Activated CD4-positive, CD25-positive, alpha-beta regulatory T cell treated with anti-CD3 and anti-CD28 coated beads, Interleukin-2, amount 50 U/mL, for 24 hours (primary cell): ENCODE measurements around the gene GABRQ.

Experiments used
- ATAC-seq, 2 donors: fragments of 150-1000 bp; cut with Tn5 transposase; one replicate each; pipeline ENCODE4 v1.10.0; 2021; ENCODE audit warnings: mild to moderate bottlenecking in 1 of 2, moderate library complexity in 1 of 2

Gene GABRQ

DNA sequence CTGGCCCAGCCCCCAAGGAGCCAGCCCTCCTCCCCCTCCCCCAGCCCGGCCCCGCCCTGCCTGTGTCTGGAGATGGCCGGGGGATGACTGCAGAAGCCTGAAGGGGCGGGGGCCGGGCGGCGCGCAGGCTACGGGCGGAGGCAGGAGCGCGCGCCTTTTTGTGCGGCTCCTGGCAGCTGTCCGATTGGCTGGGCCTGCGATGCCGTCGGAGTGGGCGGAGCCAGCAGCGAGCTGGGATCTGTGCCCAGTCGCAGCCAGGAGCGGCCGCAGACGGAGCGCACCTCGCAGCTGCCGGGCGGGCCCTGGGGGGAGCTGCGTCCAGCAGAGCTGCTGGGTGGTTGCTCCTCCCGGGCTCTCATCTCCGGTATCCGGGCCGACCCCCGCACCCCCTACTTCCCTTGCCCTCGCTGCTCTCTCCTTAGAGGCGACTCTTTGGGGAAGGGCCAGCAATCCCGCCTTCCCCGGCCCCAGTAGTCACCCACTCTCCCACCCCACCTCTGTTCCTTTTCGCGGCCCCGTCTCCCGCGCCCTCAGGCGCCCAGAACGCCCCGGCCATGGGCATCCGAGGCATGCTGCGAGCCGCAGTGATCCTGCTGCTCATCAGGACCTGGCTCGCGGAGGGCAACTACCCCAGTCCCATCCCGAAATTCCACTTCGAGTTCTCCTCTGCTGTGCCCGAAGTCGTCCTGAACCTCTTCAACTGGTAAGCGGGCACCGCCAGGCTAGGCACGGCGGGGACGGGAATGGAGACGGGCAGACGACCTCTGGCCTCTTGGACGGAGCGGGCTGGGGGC is at the start of gene GABRQ:
Gene GABRQ (plus strand): TSS at position 247 of the 794 bp plus-strand sequence. CDS start 308 bp downstream, at position 555.
- no peak for ATAC-seq

DNA sequence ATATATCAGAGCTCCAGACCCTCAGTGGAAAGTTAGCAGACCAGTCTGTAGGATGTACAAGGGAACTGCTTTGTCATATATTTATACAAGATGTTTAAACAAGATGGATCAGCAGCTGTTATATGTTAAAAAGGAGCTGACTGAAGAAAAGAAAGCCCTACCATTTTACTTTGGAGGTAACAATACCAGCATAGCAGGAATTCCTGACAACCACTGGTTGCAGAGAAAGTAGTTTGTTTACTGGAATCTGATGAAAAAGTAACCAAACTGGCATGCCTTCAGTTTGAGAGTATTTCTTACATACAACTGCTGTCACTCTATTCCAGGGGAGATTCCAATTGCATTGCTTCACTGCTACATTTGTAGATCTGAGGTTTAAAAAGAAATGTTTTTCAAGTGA is 49.5 kb upstream of the GABRQ start:
- no peak for ATAC-seq

GRCh38 chrX:152600853-152601633 is 36.7 kb upstream of the GABRQ start:
- no peak for ATAC-seq

DNA sequence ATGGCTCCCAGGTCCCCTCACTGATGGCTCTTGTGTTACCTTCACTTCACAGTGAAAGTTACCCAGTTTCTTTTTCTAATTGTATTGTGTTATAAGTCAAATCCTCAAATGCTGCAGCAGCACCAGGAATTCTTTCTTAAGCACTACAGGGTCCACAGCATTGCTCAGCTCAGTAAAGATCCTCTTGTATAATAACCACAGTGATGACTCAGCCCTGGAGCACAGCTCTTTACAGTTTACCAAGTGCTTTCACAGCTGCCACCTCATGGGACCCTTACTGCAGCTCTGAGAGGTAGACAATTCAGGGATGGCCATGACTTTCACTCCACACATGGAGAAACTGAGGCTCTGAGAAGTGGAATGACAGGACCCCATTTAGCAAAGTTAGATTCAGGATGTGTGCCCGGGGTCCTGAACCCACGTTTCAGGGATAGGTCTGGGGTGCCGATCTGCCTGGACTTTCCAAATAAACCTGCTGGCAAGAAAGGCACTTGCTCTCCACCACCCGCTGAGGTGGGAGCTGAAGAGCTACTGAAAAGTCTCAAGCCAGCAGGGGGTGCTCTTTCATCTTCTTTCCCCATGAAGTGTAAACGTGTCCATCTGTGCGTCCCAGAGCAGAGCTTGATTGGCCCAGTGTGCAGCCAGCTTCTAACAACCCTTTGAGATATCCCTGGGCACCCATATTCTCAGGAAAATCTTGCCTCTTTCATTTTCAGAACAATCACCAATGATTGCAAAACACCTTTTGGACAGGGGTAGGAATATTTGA is 35.7 kb upstream of the GABRQ start:
- ATAC-seq, result no peak

DNA sequence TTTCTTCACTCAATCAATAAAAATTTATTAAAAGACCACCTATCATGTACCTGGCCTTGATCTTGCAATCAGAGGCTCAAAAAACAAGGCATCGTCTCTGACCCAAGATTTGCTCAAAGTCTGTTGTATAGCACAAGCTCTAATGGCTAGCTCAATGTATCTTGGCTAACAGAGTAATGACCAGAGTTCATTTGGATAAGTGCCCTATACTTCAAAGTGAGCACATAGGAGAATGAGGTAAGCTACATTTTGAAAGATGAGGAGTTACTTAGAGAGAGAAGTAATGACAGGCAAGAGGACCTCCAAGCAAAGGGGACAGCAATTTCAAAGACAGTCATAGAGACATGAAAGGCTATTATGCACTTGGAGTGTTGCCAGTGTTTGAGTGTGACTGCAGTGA is 22.9 kb upstream of the GABRQ start:
- ATAC-seq, result no peak

DNA sequence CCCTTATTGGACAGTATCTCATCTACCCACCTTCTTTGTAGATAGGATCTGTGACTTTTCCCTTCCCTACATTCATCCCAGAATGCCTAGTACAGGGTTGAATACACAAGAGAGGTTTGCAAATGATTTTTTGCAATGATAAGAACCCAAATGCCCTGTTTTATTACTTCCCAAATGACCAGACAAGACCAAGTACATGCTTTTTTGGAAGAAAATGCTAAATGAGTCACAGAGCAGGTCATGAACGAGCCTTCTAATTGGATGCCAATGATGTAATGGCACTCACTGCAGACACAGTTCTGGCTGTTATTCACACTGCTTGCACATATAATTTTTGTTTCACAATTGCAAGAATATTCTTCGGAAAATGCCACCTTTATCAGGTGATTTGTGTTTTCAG is 17.8 kb upstream of the GABRQ start:
- ATAC-seq, result no peak

- no peak for ATAC-seq
Measured at GRCh38 chrX:152632445-152633097, 5.1 kb upstream of the GABRQ start.

GRCh38 chrX:152635941-152636340 is 1.8 kb upstream of the GABRQ start:
- ATAC-seq, result no peak

- no peak for ATAC-seq
Measured at GRCh38 chrX:152638443-152638904, 779 bp downstream of the GABRQ start.

DNA sequence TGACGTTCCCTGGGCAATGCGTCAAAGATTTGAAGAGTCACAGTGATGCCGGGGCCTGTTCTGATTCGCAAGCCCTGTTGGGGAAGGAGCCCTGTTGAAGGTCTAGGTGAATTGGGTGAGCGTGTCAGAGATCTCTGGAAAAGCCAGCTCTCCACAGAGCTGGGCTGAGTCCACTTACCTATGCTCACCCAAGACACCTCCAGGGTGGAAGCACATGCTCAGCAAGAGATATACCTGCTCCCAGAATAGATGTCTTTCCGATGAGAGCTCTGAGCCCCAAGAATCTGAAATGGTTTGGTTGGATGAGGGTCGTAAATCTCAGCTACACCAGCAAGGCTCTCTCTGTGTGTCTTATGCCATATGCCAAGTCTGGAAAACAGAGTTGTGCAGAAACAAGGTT is 1.7 kb downstream of the GABRQ start:
- no peak for ATAC-seq

- ATAC-seq, result no peak
Measured at GRCh38 chrX:152640034-152640818, 2.5 kb downstream of the GABRQ start.

DNA sequence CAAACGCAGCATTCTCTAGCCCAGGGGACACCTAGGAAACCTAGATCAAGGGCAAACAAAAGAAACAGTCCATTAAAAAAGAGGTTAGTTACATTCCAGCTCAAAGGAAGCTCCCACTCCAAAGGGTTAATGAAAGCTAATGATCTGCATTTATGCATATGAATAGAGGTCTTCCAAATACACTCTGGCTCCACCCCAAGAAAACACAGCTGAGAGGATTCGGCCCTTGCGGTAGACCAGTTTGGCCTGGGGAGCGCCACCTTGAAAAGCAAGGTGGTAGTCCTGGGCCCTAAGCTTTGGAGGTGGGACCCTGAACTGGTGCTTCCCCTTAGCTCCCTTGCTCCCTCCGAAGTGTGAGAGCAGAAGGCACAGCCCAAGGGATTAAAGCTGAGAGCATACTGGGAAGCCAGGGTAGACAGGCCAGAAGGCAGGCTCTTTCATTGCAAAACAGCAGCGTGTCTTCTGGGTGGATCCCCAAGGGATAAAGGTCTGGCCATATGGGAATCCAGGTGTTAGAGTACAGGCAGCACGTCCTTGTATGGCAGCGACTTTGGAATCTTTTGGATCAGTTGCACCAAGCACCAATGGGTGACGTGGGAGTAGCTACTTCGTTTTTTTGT is 3.7 kb downstream of the GABRQ start:
- ATAC-seq, result no peak

DNA sequence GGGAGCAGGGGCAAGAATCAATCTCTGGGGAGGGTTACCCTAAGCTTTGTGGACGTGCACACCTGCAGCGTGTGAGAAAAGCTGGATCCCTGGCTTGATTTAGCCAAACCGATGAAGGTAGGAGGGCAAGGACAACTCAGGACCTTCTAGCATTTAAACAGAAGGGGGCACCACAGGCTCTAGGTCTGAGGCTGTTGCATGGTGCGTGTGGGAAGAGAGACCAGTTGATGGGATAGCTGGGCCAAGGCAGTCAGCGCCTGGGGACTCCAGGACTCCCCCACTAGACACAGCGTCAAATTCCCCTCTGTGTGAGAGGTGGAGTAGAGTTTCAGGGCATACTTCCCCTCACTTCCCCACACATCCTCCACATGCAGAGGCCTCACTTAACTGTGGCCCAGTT is 4.3 kb downstream of the GABRQ start:
- no peak for ATAC-seq

DNA sequence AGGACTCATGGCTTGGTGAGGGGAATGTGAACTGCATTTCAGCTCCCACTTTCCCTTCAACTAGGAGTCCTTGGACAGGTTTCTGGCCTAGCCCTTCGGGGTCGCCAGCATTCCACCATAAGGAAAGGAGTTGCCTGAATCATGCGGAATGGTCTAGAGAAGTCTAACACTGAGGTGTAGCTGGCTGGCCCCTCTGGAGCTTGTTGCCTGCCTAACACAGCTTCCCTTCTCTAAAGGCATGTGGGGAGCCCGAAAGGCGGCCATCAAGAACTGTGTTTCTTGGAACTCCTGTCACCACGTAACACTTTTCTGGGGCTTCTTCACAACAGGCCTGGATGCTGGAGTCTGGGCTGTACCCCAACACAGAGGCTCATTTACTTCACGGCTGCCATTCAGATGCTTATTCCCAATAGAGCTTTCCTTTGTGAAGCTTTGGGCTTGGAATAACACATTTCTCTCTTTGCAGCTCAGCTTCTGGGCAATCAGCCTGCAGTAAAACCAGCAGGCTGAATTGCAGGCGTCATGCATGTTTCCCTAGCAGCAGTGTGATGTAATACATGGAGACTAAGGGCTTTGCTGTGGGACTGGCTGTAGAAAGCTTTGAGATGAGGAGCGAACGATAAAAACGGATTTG is 5.4 kb downstream of the GABRQ start:
- ATAC-seq, result no peak

GRCh38 chrX:152646961-152647360 is 9.3 kb downstream of the GABRQ start:
- ATAC-seq, result no peak

DNA sequence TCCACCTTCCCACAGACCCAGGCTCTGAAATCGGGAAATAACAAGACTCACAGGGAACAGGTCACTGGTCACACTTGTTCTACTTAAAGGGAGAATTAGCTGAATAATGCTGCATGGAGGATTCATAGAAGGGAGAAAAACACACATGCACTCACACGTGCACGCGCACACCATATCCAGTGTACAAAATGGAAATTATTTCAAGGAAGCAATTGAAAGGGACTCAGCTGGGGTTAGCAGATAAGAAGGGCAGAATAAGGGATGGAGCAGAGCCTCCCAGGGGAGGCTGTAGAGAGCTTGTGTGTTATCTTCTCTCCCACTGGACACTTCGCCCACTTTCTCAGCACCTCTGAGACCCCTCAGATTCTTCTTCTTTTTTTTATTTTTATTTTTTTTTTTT is 10.3 kb downstream of the GABRQ start:
- no peak for ATAC-seq

DNA sequence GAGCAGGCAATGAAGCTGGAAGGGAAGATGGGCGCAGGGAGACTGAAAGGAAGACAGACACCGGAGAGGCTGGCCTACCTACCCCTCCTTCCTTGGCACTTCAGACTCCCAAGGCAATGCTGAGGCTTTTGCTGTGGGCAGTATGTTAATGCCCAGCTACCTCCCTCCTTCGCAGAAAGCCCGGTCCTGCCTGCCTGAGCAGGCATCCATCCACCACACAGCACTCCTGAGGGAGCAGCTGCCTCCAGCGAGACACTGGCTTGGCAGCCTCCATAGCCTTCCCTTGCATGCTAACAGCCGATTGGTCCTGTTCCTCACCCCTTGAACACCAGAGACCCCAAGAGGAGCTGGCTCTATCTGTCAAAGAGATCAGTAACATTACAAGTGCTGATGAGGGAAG is 14.4 kb downstream of the GABRQ start:
- ATAC-seq, result no peak

GRCh38 chrX:152652467-152652866 is 14.8 kb downstream of the GABRQ start:
- ATAC-seq, result no peak

- ATAC-seq, result no peak
Measured at GRCh38 chrX:152656087-152656486, 18.4 kb downstream of the GABRQ start.

GRCh38 chrX:152656890-152657289 is 19.2 kb downstream of the GABRQ start:
- no peak for ATAC-seq

DNA sequence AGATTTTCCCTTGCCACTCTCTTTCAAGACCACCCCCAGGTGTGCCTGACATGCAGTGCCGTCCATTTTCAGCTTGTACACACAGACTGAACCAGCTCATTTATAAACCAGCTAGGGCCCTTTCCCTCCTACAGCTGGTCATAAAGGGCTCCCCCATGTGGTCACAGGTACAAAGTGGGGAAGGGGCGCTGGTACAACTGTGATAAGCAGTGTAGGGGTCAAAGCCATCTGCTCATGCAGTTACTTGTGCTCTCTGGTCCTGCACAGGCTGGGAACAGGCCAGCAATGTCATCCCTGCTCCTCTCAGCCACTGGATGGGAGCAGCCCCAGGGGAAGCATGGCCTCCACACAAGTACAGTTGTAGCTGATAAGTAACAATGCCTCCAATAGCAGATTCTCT is 20.6 kb downstream of the GABRQ start:
- ATAC-seq, result no peak
